ENCODE data around the gene ADGRA1. TPM values are rescaled to one million over a fixed set of nuclear protein-coding genes. Genes with fewer than 3 reads are reported as not detected.

The ADGRA1 gene
- total and polyA plus RNA-seq, 2 experiments from 2014 or later, result 0.23 to 0.52 TPM

GRCh38 chr10:133178357-133179127 lies 90.8 kb downstream of the ADGRA1 start:
- Mint-ChIP-seq H3K9me3 (peaks cover 25% of the 10 kb centered on the region), H3K36me3 (ENCODE audit: low read depth) (peaks cover 18% of the 10 kb centered on the region), H3K4me3 (no peak overlapping the region), H3K4me1 (no peaks in the 10 kb centered on the region), H3K27me3 (ENCODE audit: insufficient read depth, low read depth, poor library complexity) (peaks cover 12% of the 10 kb centered on the region), H3K27ac (no peak overlapping the region)
- no peak overlapping the region for H3K4me2 ChIP-seq
- no peak overlapping the region for H3K4me3 ChIP-seq
- no peaks in the 10 kb centered on the region for H3K36me3 ChIP-seq (ENCODE audit: insufficient read depth)
- H2AFZ ChIP-seq, result no peak overlapping the region
- H3F3A ChIP-seq (replicated peaks; ENCODE audit: low read depth), result peaks cover 18% of the 10 kb centered on the region
- no peak for TF ChIP-seq STAT1 (IDR thresholded peaks at IDR 0.05; ENCODE audit: unreplicated experiment)
- no peak for TF ChIP-seq ZNF331 (CRISPR knock-in tag; IDR thresholded peaks at IDR 0.05; ENCODE audit: low read depth)
- no peak for TF ChIP-seq ZNF462 (CRISPR knock-in tag; IDR thresholded peaks at IDR 0.05)
- TF ChIP-seq EZH2 (IDR thresholded peaks at IDR 0.05; ENCODE audit: low read depth, unreplicated experiment), result no peak
- no peak for TF ChIP-seq NANOG (IDR thresholded peaks at IDR 0.05; ENCODE audit: borderline replicate concordance)
- TF ChIP-seq ZNF114 (CRISPR knock-in tag; IDR thresholded peaks at IDR 0.05), result no peak
- TF ChIP-seq CREB1 (CRISPR knock-in tag; IDR thresholded peaks at IDR 0.05; ENCODE audit: low read depth), result no peak
- TF ChIP-seq POLR2AphosphoS5 (IDR thresholded peaks at IDR 0.05; ENCODE audit: low read depth), result no peak; the same call in 1 of the 2 replicates
- TF ChIP-seq ETS1 (IDR thresholded peaks at IDR 0.05), result no peak
- no peak for TF ChIP-seq JUNB (IDR thresholded peaks at IDR 0.05; ENCODE audit: unreplicated experiment)
- no peak for TF ChIP-seq CTCF (conservative IDR thresholded peaks at IDR 0.05; ENCODE audit: low read depth in 2 of 2)
- no peak for TF ChIP-seq REST (IDR thresholded peaks at IDR 0.05; ENCODE audit: unreplicated experiment)
- TF ChIP-seq EZH2phosphoT487 (IDR thresholded peaks at IDR 0.05; ENCODE audit: unreplicated experiment), result no peak
- no peaks in the 10 kb centered on the region for H3K4me1 ChIP-seq (ENCODE audit: insufficient read depth)
- no peak overlapping the region for H3K27ac ChIP-seq (ENCODE audit: low read depth)
- peaks cover 9% of the 10 kb centered on the region; the same call in 1 of the 2 replicates for H3K9me2 ChIP-seq (ENCODE audit: insufficient read depth)
- no peaks in the 10 kb centered on the region for H3K79me2 ChIP-seq (replicated peaks; ENCODE audit: insufficient read depth)
- DNase-seq (ENCODE audit: low spot score), result no peak
- H4K20me1 ChIP-seq (replicated peaks; ENCODE audit: insufficient read depth), result no peaks in the 10 kb centered on the region
- no peaks in the 10 kb centered on the region for H3K27me3 ChIP-seq (ENCODE audit: insufficient read depth)
- ATAC-seq, result no peak
